Measurements from ENCODE around the gene KCNJ8. TPM values are rescaled to one million over a fixed set of nuclear protein-coding genes. Genes with fewer than 3 reads are reported as not detected.

The KCNJ8 gene
- total and polyA plus RNA-seq, 2 of the 8 experiments (the other 6 are each of a cell fraction or from before 2014, with no cell fraction given), result 0.48 to 1.4 TPM

DNA sequence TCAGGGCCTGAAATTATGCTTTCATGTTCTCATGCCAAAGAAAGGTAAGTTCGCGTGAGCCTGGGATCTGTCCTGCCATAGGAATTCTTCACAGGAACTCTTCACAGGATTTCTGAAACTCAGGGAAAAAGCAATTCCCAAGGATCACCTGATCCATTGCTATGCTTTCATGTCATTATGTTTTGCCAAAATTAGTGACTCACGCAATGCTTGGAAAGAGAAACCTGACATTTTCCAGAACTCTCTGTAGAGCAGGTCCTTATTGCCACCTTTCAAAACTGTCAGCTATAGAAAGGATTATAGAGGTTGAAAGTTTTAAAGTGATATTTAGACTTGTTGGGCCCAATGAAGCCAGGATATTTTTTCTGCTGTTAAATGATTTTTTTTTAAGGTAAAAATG is 6.3 kb upstream of the KCNJ8 start:
- no peaks in the 10 kb centered on the region for H3K23me2 ChIP-seq (ENCODE audit: low read depth, low read length)
- no peak overlapping the region for H2AK5ac ChIP-seq (ENCODE audit: low read depth, low read length)
- no peak overlapping the region for H2BK15ac ChIP-seq (ENCODE audit: low read length)
- H3K18ac ChIP-seq (ENCODE audit: extremely low read depth, low read length), result no peak overlapping the region
- no peak overlapping the region for H3K27ac ChIP-seq (ENCODE audit: low read depth, low read length)
- H3K4me2 ChIP-seq (ENCODE audit: insufficient read depth in 1 of 2, low read depth in 2 of 2, low read length in 2 of 2), result no peak overlapping the region
- ChIA-PET POLR2A (ENCODE audit: partially characterized antibody) (no interaction called here), CTCF (ENCODE audit: partially characterized antibody) (no interaction called here)
- H4K8ac ChIP-seq (ENCODE audit: extremely low read depth, insufficient read depth, low read length), result no peak overlapping the region
- no peak overlapping the region for H4K91ac ChIP-seq (replicated peaks; ENCODE audit: insufficient read length, low read length)
- H2BK120ac ChIP-seq (replicated peaks; ENCODE audit: low read depth, low read length), result no peak overlapping the region
- no peak overlapping the region for H3K56ac ChIP-seq (replicated peaks; ENCODE audit: insufficient read length, low read depth, low read length)
- DNase-seq (ENCODE audit: low read depth in 1 of 2, low spot score in 2 of 2) (no peak), FAIRE-seq (no peak)
- no peak overlapping the region for H3K9ac ChIP-seq (replicated peaks in 1 of 4; ENCODE audit: extremely low read depth in 1 of 4, low read depth in 3 of 4, low read length in 3 of 4)
- no peak overlapping the region for H2BK12ac ChIP-seq (ENCODE audit: low read depth, low read length)
- H3K4ac ChIP-seq (replicated peaks; ENCODE audit: insufficient read length, low read depth, low read length), result no peak overlapping the region
- H3K27me3 ChIP-seq (replicated peaks in 1 of 4; ENCODE audit: control insufficient read depth in 3 of 4, extremely low read depth in 1 of 4, insufficient read depth in 3 of 4, low read length in 3 of 4), result no peaks in the 10 kb centered on the region
- H3K14ac ChIP-seq (ENCODE audit: insufficient read length), result no peak overlapping the region
- H3K36me3 ChIP-seq (ENCODE audit: control insufficient read depth in 2 of 4, insufficient read depth in 4 of 4, low read length in 3 of 4), result no peaks in the 10 kb centered on the region
- H2AFZ ChIP-seq (ENCODE audit: low read length), result no peak overlapping the region; the same call in 1 of the 2 replicates
- H3K23ac ChIP-seq (ENCODE audit: insufficient read length), result no peak overlapping the region
- no peak overlapping the region for H2BK20ac ChIP-seq (ENCODE audit: low read length)
- no peak overlapping the region for H3K4me3 ChIP-seq (ENCODE audit: extremely low read depth in 1 of 4, insufficient read depth in 2 of 4, low read depth in 3 of 4, low read length in 4 of 4)
- no peaks in the 10 kb centered on the region for H3K4me1 ChIP-seq (replicated peaks in 1 of 4; ENCODE audit: control insufficient read depth in 3 of 4, insufficient read depth in 4 of 4, low read length in 3 of 4)
- H3K79me2 ChIP-seq (ENCODE audit: control insufficient read depth in 1 of 2, insufficient read depth in 2 of 2, low read length in 2 of 2), result no peaks in the 10 kb centered on the region
- no peaks in the 10 kb centered on the region for H3K9me3 ChIP-seq (ENCODE audit: insufficient read depth in 2 of 2, low read depth in 1 of 2, low read length in 1 of 2)
- no peak overlapping the region for H4K5ac ChIP-seq (ENCODE audit: insufficient read length, low read depth, low read length)
- H2BK5ac ChIP-seq (ENCODE audit: low read depth, low read length), result no peak overlapping the region
- H3K79me1 ChIP-seq (ENCODE audit: low read depth, low read length), result no peaks in the 10 kb centered on the region
- no peaks in the 10 kb centered on the region for H4K20me1 ChIP-seq (replicated peaks in 1 of 2; ENCODE audit: control insufficient read depth in 1 of 2, insufficient read depth in 2 of 2, low read length in 2 of 2)
- 96% methylated on average over 3 of the region's 3 CpGs; no CpG with 5 or more reads in 1 of the 2 experiments for WGBS, 2 experiments (ENCODE audit: extremely low coverage in 1 of 2, insufficient coverage in 1 of 2, insufficient read length in 1 of 2, insufficient replicate concordance in 2 of 2, low coverage in 1 of 2, low lambda C conversion rate in 2 of 2, missing lambda C conversion rate in 1 of 2)
- no peak for TF ChIP-seq POLR2AphosphoS5 (IDR thresholded peaks at IDR 0.05; ENCODE audit: low read depth, low read length)
- no peak for TF ChIP-seq CBX8 (IDR thresholded peaks at IDR 0.05; ENCODE audit: borderline replicate concordance, low read depth, low read length)
- TF ChIP-seq, protein P1, sequence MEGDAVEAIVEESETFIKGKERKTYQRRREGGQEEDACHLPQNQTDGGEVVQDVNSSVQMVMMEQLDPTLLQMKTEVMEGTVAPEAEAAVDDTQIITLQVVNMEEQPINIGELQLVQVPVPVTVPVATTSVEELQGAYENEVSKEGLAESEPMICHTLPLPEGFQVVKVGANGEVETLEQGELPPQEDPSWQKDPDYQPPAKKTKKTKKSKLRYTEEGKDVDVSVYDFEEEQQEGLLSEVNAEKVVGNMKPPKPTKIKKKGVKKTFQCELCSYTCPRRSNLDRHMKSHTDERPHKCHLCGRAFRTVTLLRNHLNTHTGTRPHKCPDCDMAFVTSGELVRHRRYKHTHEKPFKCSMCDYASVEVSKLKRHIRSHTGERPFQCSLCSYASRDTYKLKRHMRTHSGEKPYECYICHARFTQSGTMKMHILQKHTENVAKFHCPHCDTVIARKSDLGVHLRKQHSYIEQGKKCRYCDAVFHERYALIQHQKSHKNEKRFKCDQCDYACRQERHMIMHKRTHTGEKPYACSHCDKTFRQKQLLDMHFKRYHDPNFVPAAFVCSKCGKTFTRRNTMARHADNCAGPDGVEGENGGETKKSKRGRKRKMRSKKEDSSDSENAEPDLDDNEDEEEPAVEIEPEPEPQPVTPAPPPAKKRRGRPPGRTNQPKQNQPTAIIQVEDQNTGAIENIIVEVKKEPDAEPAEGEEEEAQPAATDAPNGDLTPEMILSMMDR (IDR thresholded peaks at IDR 0.05; ENCODE audit: control extremely low read depth in 1 of 3, insufficient read depth in 1 of 3, low read depth in 1 of 3, low read length in 3 of 3), result no peak
